Erythroblast (primary cell): ENCODE data around the gene CYB5R2.

ENCODE experiments used
- GATA1 ChIP-seq: IDR thresholded peaks from 2 replicates; pipeline ENCODE4 v1.6.1; 2011; ENCODE audit warnings: low read depth, mild to moderate bottlenecking, control low read depth, low read length, moderate library complexity
- POLR2A ChIP-seq: IDR thresholded peaks from 2 replicates; pipeline ENCODE4 v1.6.1; 2011; ENCODE audit warnings: mild to moderate bottlenecking, low read length

DNA sequence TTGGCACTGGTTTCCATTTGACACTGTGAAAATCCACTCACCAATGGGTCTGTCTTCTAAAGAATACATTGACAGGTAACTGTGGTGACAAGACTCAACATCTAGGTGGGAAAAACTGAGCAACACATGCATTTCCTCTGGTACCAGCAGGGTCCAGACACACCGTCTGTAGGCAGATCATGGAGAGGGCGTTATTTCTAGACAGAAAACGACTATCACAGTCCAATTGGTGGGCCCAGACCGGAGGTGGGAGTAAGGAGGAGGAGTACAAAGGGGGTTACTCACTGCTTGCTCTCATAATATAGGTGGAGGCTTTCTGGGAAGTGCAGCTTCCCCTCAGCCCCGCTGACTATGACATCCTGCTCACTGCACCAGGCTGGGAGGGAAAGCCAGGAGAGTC lies 23.1 kb upstream of the CYB5R2 start:
- no peak for TF ChIP-seq POLR2A
- no peak for TF ChIP-seq GATA1
